Esophagus muscularis mucosa (tissue), 4 donors: ENCODE measurements around the gene MAPK14. TPM values are rescaled to one million over a fixed set of nuclear protein-coding genes. Genes with fewer than 3 reads are reported as not detected.
"Not testable (repeated sequence)": the region's sequence is repeated elsewhere in the genome, so short reads cannot be mapped to it uniquely, and the experiment has no call there.

Experiments used
- DNase-seq: peaks from one replicate; pipeline ENCODE4 v3.0.0-alpha.2; 2017; ENCODE audit errors: extremely low spot score
- H3K27ac ChIP-seq, 4 donors: fragments of 200-600 bp; sonication (generic); replicated peaks in 1 of 4; 1 replicate in 3 of 4; 2 replicates in 1 of 4; pipeline ENCODE4 v1.5.1; 2016 to 2019; ENCODE audit warnings: mild to moderate bottlenecking in 1 of 4
- H3K27me3 ChIP-seq, 4 donors: fragments of 200-600 bp; sonication (generic); one replicate each; pipeline versions ENCODE4 v1.5.1 to v1.6.0; 2016 to 2019
- H3K36me3 ChIP-seq, 4 donors: fragments of 200-600 bp; sonication (generic); one replicate each; pipeline ENCODE4 v1.5.1; 2016 to 2019
- H3K4me1 ChIP-seq, 4 donors: fragments of 200-600 bp; sonication (generic); one replicate each; pipeline ENCODE4 v1.5.1; 2016 to 2019
- H3K4me3 ChIP-seq, 4 donors: fragments of 200-600 bp; sonication (generic); 1 replicate in 2 of 4; 2 replicates in 2 of 4; pipeline ENCODE4 v1.5.1; 2016 to 2019; ENCODE audit warnings: mild to moderate bottlenecking in 4 of 4, moderate library complexity in 1 of 4
- H3K9me3 ChIP-seq, 4 donors: fragments of 200-600 bp; sonication (generic); 1 replicate in 3 of 4; 2 replicates in 1 of 4; pipeline ENCODE4 v1.5.1; 2016 to 2019
- EP300 ChIP-seq: sonication (generic); formaldehyde crosslinking; IDR thresholded peaks from one replicate; pipeline ENCODE4 v1.6.1; 2017; ENCODE audit warnings: antibody characterized with exemption
- POLR2A ChIP-seq: fragments of 450-650 bp; IDR thresholded peaks from one replicate; pipeline ENCODE4 v1.6.1; 2017; ENCODE audit warnings: antibody characterized with exemption, moderate library complexity, mild to moderate bottlenecking, low read depth
- POLR2AphosphoS5 ChIP-seq, 2 donors: sonication (generic); formaldehyde crosslinking; IDR thresholded peaks; one replicate each; pipeline ENCODE4 v1.6.1; 2017; ENCODE audit warnings: antibody characterized with exemption in 2 of 2
- WGBS: methylation state at CpG from one replicate; pipeline ENCODE4 v1.1.5; 2018; 5-methylcytosine and 5-hydroxymethylcytosine counted together
- intact Hi-C: fragments of 100-400 bp; cut with DNase I; formaldehyde crosslinking; loops from one replicate; pipeline ENCODE4 v1.15.1; 2023
- total RNA-seq, 4 donors: library from RNA; depleted of rRNA; stranded (reverse); fragments of >200 nt; gene quantifications; one replicate each; pipeline versions ENCODE4 v1.1.0 to v1.2.1, GENCODE V29; 2016
- TF ChIP-seq, protein P1 (sequence below), 3 experiments: fragments of 200-600 bp in 2 of 3; fragments of 450-650 bp in 1 of 3; sonication (generic) in 2 of 3; IDR thresholded peaks; one replicate each; pipeline ENCODE4 v1.5.1; 2017 to 2019; ENCODE audit warnings: antibody characterized with exemption in 3 of 3, mild to moderate bottlenecking in 2 of 3, moderate library complexity in 1 of 3

Gene MAPK14
- total RNA-seq, 4 donors from 2014 or later: 53.2 to 70.7 (median 66.9) TPM

- no peak overlapping the region for H3K27ac ChIP-seq
- H3K9me3 ChIP-seq: no peaks in the 10 kb centered on the region
- peaks cover 0 to 52% (median 7%) of the 10 kb centered on the region in 4 donors for H3K27me3 ChIP-seq
- no peaks in the 10 kb centered on the region for H3K36me3 ChIP-seq
- DNase-seq: no peak
- intact Hi-C loops: loop anchor here (10.0 kb wide), 1 partner anchor 228 kb away; no protein-coding TSS in a partner anchor
- no peak for TF ChIP-seq POLR2AphosphoS5 (IDR thresholded peaks at IDR 0.05)
- peaks cover 25 to 40% (median 38%) of the 10 kb centered on the region in 4 donors for H3K4me1 ChIP-seq
- 69% methylated on average over 10 of the region's 10 CpGs for WGBS
- H3K4me3 ChIP-seq: no peak overlapping the region
These were observed 99.2 kb downstream of the MAPK14 start for GRCh38 chr6:36126553-36127458.

DNA sequence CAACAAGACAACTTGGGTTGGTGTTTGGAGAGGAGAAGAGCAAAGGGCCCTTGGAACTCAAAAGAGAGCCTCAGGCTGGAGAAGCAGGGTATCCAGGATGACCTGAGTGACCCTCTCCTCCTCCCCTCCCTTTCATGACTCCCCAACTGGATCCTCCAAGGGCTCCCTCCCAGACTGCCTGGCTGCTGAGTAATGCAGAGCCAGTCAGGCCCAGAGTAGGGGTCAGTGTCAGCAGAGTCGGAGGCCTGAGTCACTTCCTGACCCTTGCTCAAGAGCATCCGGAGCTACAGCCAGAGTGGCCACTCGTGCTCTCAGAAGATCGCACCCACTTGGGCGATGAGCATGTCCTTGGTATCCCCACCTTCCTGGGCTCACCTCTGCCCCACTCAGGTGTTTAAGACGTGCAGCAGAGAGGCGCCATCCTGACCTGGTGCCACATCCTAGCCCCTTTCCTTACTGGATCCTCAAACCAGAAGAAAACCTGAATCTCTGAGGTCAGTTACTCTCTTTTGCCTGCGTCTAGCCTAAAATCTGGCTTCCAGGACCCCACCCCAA is 99.9 kb downstream of the MAPK14 start:
- intact Hi-C loops: loop anchor here (10.0 kb wide), 1 partner anchor 227 kb away; no protein-coding TSS in a partner anchor
- peaks cover 0 to 52% (median 7%) of the 10 kb centered on the region in 4 donors for H3K27me3 ChIP-seq
- H3K4me3 ChIP-seq: no peak overlapping the region
- no peaks in the 10 kb centered on the region for H3K36me3 ChIP-seq
- H3K9me3 ChIP-seq: no peaks in the 10 kb centered on the region
- H3K4me1 ChIP-seq: peaks cover 25 to 48% (median 45%) of the 10 kb centered on the region in 4 donors
- no peak for TF ChIP-seq EP300
- TF ChIP-seq POLR2AphosphoS5 (IDR thresholded peaks at IDR 0.05): peak in 1 of 2 donors; percentile 42
- H3K27ac ChIP-seq: no peak overlapping the region
- no peak for DNase-seq
- 95% methylated on average over 4 of the region's 8 CpGs for WGBS

DNA sequence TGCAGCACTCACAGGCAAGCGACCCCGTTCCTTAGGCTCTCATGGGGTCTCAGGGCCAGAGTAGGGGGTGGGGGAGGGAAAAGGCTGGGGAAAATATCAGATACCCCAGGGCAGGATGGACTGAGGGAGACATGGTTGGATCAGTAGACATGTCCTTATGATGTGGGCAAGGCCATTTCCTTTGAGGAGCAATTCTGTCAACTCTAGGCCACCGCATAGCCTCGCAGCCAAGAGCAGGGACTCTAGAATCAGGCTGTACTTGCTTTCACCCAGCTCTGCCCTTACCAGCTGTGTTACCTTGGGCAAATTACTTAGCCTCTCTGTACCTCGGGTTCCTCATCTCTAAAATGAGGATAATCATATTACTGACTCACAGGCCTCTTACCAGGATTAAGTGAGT is 100.5 kb downstream of the MAPK14 start:
- Histone ChIP-seq H3K9me3 (no peaks in the 10 kb centered on the region), H3K36me3 (no peaks in the 10 kb centered on the region), H3K4me1 (peaks cover 25 to 48% (median 45%) of the 10 kb centered on the region in 4 donors), H3K27me3 (peaks cover 0 to 52% (median 7%) of the 10 kb centered on the region in 4 donors), H3K27ac (no peak overlapping the region), H3K4me3 (no peak overlapping the region)
- intact Hi-C loops: loop anchor here (10.0 kb wide), 1 partner anchor 227 kb away; no protein-coding TSS in a partner anchor
- 99% methylated on average over 5 of the region's 5 CpGs for WGBS
- TF ChIP-seq POLR2A: no peak
- TF ChIP-seq, protein P1, sequence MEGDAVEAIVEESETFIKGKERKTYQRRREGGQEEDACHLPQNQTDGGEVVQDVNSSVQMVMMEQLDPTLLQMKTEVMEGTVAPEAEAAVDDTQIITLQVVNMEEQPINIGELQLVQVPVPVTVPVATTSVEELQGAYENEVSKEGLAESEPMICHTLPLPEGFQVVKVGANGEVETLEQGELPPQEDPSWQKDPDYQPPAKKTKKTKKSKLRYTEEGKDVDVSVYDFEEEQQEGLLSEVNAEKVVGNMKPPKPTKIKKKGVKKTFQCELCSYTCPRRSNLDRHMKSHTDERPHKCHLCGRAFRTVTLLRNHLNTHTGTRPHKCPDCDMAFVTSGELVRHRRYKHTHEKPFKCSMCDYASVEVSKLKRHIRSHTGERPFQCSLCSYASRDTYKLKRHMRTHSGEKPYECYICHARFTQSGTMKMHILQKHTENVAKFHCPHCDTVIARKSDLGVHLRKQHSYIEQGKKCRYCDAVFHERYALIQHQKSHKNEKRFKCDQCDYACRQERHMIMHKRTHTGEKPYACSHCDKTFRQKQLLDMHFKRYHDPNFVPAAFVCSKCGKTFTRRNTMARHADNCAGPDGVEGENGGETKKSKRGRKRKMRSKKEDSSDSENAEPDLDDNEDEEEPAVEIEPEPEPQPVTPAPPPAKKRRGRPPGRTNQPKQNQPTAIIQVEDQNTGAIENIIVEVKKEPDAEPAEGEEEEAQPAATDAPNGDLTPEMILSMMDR (IDR thresholded peaks at IDR 0.05): no peak
- TF ChIP-seq POLR2AphosphoS5 (IDR thresholded peaks at IDR 0.05): no peak
- no peak for TF ChIP-seq EP300
- no peak for DNase-seq

DNA sequence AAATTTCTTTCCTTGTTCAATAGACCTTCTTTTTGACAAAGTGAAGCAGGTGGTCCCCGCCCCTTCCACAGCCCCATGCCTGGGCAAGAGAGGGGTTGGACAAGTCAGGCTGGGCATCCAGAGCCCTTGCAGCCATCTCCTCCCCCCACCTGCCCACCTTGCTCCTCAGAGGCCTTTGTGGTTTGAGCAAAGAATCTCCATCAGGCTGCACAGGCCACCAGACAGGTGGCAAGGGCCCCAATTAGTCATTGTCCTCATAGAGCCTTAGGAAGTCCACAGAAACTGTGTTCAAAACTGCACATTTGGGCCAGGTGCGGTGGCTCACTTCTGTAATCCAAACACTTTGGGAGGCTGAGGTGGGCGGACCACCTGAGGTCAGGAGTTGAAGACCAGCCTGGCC is 101.2 kb downstream of the MAPK14 start:
- H3K9me3 ChIP-seq: no peaks in the 10 kb centered on the region
- H3K27ac ChIP-seq: no peak overlapping the region
- TF ChIP-seq, protein P1 (IDR thresholded peaks at IDR 0.05): no peak
- TF ChIP-seq POLR2A (no peak), EP300 (no peak)
- peaks cover 0 to 52% (median 7%) of the 10 kb centered on the region in 4 donors for H3K27me3 ChIP-seq
- WGBS: 93% methylated on average over 3 of the region's 3 CpGs
- H3K4me1 ChIP-seq: peaks cover 20 to 41% (median 39%) of the 10 kb centered on the region in 4 donors
- no peak overlapping the region for H3K4me3 ChIP-seq
- DNase-seq: no peak
- no peaks in the 10 kb centered on the region for H3K36me3 ChIP-seq
- intact Hi-C loops: loop anchor here (10.0 kb wide), 1 partner anchor 226 kb away; no protein-coding TSS in a partner anchor

DNA sequence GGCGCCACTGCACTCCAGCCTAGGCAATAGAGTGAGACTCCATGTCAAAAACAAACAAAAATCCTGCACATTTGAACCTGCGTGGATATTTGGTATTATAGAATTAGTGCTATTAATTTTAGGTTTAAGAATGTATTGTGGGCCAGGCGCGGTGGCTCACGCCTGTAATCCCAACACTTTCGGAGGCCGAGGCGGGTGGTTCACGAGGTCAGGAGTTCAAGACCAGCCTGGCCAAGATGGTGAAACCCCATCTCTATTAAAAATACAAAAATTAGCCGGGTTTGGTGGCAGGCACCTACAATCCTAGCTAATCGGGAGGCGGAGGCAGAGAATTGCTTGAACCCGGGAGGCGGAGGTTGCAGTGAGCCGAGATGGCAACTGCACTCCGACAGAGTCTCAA is 101.7 kb downstream of the MAPK14 start:
- not testable (repeated sequence) for H3K4me3 ChIP-seq, H3K9me3 ChIP-seq, H3K27ac ChIP-seq, H3K36me3 ChIP-seq, DNase-seq
- Histone ChIP-seq H3K27me3 (peaks cover 0 to 53% (median 7%) of the 10 kb centered on the region in 4 donors), H3K4me1 (peaks cover 14 to 36% (median 33%) of the 10 kb centered on the region in 4 donors)
- 93% methylated on average over 16 of the region's 16 CpGs for WGBS
- intact Hi-C loops: loop anchor here (10.0 kb wide), 1 partner anchor 225 kb away; no protein-coding TSS in a partner anchor
